ENCODE data around the gene TIMM44. TPM values are rescaled to one million over a fixed set of nuclear protein-coding genes. Genes with fewer than 3 reads are reported as not detected.

The TIMM44 gene
- total and polyA plus RNA-seq, 10 donors: 33.2 to 94.9 (median 64.7) TPM

DNA sequence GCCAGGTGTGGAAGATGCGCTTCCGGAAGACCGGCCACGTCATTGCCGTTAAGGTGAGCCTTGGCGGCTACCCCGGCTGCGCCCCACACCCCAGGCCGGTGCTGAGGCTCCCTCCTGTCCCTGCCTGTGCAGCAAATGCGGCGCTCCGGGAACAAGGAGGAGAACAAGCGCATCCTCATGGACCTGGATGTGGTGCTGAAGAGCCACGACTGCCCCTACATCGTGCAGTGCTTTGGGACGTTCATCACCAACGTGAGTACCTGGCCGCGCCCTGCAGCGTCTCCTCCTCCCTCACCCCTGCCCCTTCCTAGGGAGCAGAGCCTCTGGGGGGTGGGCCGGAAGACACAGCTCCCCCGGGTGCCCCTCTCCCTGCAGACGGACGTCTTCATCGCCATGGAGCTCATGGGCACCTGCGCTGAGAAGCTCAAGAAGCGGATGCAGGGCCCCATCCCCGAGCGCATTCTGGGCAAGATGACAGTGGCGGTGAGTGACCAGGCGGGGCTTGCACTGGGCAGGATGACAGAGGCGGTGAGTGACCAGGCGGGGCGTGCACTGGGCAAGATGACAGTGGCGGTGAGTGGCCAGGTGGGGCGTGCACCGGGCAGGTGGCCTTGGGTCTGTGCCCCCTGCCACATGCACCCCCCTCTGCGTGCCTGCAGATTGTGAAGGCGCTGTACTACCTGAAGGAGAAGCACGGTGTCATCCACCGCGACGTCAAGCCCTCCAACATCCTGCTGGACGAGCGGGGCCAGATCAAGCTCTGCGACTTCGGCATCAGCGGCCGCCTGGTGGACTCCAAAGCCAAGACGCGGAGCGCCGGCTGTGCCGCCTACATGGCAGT, 32.9 kb downstream of the TIMM44 start:
- peak; percentile 77 for DNase-seq
- peak overlapping the region in 1 of 8 donors; percentile 38 for H3K27ac ChIP-seq
- intact Hi-C loops (cut with DNase I; ENCODE audit: low total_unique reads): no loop called here
- H3K4me3 ChIP-seq: no peak overlapping the region
- no peaks in the 10 kb centered on the region for H3K9me3 ChIP-seq
- peaks cover 0 to 66% (median 34%) of the 10 kb centered on the region in 6 donors for H3K4me1 ChIP-seq
- peaks cover 0 to 18% (median 15%) of the 10 kb centered on the region in 7 donors for H3K27me3 ChIP-seq (replicated peaks in 1 of 7)
- peaks cover 0 to 83% (median 45%) of the 10 kb centered on the region in 6 donors for H3K36me3 ChIP-seq
- 93 to 96% (median 94%) methylated on average over 34 to 54 of the region's 54 CpGs for WGBS, 5 donors
- TF ChIP-seq, protein P1, sequence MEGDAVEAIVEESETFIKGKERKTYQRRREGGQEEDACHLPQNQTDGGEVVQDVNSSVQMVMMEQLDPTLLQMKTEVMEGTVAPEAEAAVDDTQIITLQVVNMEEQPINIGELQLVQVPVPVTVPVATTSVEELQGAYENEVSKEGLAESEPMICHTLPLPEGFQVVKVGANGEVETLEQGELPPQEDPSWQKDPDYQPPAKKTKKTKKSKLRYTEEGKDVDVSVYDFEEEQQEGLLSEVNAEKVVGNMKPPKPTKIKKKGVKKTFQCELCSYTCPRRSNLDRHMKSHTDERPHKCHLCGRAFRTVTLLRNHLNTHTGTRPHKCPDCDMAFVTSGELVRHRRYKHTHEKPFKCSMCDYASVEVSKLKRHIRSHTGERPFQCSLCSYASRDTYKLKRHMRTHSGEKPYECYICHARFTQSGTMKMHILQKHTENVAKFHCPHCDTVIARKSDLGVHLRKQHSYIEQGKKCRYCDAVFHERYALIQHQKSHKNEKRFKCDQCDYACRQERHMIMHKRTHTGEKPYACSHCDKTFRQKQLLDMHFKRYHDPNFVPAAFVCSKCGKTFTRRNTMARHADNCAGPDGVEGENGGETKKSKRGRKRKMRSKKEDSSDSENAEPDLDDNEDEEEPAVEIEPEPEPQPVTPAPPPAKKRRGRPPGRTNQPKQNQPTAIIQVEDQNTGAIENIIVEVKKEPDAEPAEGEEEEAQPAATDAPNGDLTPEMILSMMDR (IDR thresholded peaks at IDR 0.05 in 8 of 11, conservative IDR thresholded peaks at IDR 0.05 in 3 of 11): no peak
- TF ChIP-seq POLR2AphosphoS5 (IDR thresholded peaks at IDR 0.05): peak in 1 of 3 donors; percentile 31

GRCh38 chr19:7909471-7910067, 33.9 kb downstream of the TIMM44 start:
- intact Hi-C loops (cut with DNase I; ENCODE audit: low total_unique reads): no loop called here
- no peak for TF ChIP-seq POLR2AphosphoS5 (IDR thresholded peaks at IDR 0.05)
- no peak for TF ChIP-seq POLR2A (IDR thresholded peaks at IDR 0.05)
- TF ChIP-seq, protein P1 (IDR thresholded peaks at IDR 0.05 in 8 of 11, conservative IDR thresholded peaks at IDR 0.05 in 3 of 11): no peak
- 84 to 95% (median 93%) methylated on average over 14 to 21 of the region's 21 CpGs for WGBS, 5 donors
- Histone ChIP-seq H3K27me3 (replicated peaks in 1 of 7) (peaks cover 0 to 8% (median 5%) of the 10 kb centered on the region in 7 donors), H3K9me3 (no peaks in the 10 kb centered on the region), H3K4me1 (peaks cover 9 to 70% (median 43%) of the 10 kb centered on the region in 6 donors), H3K36me3 (peaks cover 0 to 92% (median 45%) of the 10 kb centered on the region in 6 donors), H3K4me3 (no peak overlapping the region), H3K27ac (no peak overlapping the region)
- DNase-seq: peak; percentile 74

- WGBS, 5 donors: 82 to 94% (median 88%) methylated on average over 11 to 19 of the region's 19 CpGs
Observed at GRCh38 chr19:7908742-7909461, 34.6 kb downstream of the TIMM44 start.

More at GRCh38 chr19:7908742-7909461, 34.6 kb downstream of the TIMM44 start:
- peak in 1 of 3 donors; percentile 27 for TF ChIP-seq POLR2AphosphoS5 (IDR thresholded peaks at IDR 0.05)
- TF ChIP-seq, protein P1 (IDR thresholded peaks at IDR 0.05 in 8 of 11, conservative IDR thresholded peaks at IDR 0.05 in 3 of 11): no peak
- H3K9me3 ChIP-seq: no peaks in the 10 kb centered on the region
- H3K4me3 ChIP-seq: no peak overlapping the region
- peaks cover 10 to 75% (median 46%) of the 10 kb centered on the region in 6 donors for H3K4me1 ChIP-seq
- H3K36me3 ChIP-seq: peaks cover 0 to 90% (median 45%) of the 10 kb centered on the region in 6 donors
- H3K27ac ChIP-seq: no peak overlapping the region
- H3K27me3 ChIP-seq (replicated peaks in 1 of 7): peaks cover 0 to 1% (median 0%) of the 10 kb centered on the region in 7 donors
- intact Hi-C loops (cut with DNase I; ENCODE audit: low total_unique reads): no loop called here
- peak; percentile 76 for DNase-seq
